CD4-positive, alpha-beta T cell treated with Interleukin-15 for 1 hour (primary cell): ENCODE data around the gene RBM47.
"Not testable (repeated sequence)": the region's sequence is repeated elsewhere in the genome, so short reads cannot be mapped to it uniquely, and the experiment has no call there.

ENCODE experiments used
- DNase-seq: peaks from one replicate; pipeline ENCODE4 v3.0.0-alpha.2; 2020

The RBM47 gene

DNA sequence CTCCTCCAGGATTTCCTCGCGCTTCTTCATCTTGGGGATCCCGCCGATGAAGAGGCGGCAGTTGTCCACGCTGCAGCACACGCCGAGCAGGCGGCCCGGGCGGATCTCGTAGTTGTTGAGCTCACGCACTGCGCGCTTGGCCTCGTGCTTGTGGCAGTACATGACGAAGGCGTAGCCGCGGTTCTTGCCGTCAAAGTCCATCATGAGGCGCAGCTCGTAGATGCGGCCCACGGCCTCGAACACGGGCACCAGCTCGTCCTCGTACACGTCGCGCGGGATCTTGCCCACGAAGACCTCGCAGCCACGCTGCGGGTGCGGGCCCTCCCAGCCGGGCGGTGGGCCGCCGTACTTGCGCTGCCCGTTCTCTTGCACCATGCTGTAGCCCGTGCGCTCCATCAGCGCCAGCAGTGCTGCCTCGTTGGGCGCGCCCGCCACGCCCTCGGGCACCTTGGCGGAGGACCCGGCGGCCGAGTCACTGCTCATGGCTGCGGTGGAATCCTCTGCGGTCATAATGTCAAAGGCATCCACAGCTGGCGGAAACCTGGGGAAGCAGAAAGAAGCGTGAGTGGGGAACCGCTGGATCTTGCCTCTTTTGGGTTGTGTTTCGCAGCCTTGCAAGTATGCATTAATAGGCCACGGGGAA lies 191.2 kb downstream of the RBM47 start:
- DNase-seq = no peak

DNA sequence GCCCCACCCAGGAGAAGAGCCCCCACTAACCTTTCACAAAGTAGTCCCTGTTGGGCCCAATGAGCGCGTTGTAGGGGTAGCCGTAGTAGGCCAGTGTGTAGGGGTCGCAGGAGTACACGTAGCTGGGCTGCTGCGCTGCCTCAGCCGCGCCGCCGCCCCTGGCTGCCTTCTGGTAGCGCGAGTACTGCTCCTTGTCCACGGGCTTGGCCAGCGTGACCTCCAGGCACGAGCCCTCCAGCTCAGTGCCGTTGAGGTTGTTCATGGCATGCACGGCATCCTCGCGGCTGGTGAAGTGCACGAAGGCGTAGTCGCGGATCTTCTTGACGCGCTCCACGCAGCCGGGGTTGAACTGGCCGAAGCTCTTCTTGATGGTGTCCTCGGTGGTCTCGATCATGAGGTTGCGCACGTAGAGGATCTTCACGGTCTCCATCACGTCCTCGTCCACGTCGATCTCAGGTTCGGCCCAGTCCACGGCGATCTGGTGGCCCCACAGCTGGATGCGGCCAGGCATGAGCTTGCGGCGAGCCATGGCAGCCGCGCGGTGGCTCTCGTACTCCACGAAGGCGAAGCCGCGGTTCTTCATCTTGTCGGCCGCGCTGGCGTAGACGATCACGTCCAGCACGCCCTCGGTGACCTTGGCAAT lies 191.8 kb downstream of the RBM47 start:
- no peak for DNase-seq

DNA sequence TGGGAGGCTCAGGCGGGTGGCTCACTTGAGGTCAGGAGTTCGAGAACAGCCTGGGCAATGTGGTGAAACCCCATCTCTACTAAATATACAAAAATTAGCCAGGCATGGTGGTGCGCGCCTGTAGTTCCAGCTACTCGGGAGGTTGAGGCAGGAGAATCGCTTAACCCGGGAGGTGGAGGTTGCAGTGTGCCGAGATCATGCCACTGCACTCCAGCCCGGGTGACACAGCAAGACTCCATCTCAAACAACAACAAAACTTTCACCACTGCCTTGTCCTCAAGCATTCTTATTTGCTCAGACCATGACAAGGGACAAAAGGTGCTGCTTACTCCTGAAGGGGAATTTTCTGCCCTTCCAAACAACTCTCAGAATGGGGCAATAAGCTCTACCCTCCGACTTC lies 194.4 kb downstream of the RBM47 start:
- not testable (repeated sequence) for DNase-seq

DNA sequence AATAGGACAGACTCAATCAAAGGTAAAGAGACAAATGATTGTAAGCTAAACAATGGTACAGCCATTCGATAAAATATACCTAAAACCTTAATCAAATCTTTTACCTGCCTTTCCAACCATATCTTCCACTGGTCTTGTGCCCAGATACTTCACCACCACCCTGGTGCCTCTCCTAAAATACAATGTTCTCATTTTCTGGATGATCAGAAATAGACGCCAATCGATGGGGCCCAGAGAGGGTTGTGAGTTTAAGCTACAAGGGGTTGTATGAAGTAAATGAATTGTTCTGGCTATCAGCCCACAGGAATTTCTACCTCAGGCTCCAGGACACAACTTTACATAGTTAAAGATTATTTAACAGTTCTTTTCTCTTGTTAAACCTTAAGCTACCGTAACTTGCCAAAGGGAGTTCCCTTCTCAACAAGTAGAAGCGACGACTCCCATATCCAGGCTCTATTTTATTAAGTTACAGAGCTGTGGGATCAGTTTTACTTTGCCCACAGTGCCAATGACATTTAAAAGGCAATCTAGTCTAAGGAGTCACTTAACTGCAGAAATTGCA lies 195.5 kb downstream of the RBM47 start:
- no peak for DNase-seq

DNA sequence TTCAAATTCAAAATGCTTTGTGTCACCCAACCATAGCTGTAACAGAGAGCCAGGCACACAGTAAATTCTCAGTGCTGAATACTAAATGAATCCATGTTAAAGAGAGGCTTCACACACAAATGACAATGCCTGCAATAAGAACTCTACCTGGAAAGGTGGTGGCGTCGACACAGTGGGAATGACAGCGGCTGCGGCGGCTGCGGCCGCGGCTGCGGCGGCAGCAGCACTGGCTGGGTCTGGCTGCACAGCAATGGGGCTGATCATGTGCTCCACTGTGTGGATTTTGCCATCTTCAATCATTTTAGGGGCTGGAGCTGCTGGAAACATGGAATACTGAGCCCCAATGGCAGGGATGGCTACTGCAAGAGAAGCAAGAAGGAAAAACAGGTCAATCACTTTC lies 197.2 kb downstream of the RBM47 start:
- DNase-seq = no peak

DNA sequence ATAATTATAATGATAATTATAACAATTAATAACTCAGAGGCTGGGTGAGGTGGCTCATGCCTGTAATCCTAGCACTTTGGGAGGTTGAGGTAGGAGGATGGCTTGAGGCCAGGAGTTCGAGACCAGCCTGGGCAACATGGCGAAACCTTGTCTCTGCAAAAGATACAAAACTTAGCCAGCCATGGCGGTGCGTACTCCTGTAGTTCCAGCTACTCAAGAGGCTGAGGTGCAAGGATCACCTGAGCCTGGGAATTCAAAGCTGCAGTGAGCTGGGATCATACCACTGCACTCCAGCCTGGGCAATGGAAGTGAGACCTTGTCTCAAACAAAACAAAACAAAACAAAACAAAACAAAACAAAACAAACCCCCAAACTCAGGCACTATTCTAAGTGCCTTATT lies 201.8 kb downstream of the RBM47 start:
- DNase-seq = not testable (repeated sequence)

GRCh38 chr4:40427128-40427527 lies 202.5 kb downstream of the RBM47 start:
- no peak for DNase-seq

DNA sequence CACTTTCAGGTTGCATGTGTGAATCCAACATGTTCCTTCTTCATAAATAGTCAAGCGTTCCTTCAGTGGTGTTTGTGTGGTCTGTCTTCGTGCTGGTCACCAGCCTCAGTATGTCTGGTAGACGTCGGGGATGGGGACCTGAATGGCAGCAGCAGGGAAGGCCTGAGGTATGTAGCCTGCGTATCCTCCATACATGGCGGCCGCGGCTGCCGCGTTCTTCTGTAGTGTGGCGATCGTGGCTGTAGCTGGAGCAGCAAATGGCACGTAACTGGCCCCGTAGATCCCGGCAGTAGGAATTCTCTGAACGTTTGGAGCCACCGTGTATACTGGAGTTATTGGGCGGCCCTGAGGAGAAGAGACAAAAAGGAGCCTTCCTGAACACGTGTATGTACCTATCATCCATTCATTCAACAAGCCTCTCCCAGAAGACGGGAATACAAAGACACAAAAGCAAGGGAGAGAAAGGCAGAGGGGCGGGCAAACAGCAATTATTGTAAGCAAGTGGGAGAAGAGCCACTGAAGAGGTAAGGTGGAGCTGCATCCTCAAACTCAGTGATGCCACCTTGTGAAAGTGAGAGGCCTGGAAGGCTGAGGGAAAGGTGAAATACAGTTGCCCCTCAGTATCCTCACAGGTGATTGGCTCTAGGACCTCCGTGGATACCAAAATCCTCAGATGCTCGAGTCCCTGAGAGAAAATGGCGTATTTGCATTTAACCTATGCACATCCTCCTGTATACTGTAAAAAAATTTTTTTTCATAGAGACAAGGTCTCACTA lies 203.7 kb downstream of the RBM47 start:
- no peak for DNase-seq

- DNase-seq = no peak
These were observed 205.9 kb downstream of the RBM47 start for GRCh38 chr4:40423735-40424134.

- DNase-seq = no peak
These were observed 207.6 kb downstream of the RBM47 start for GRCh38 chr4:40421839-40422708.

GRCh38 chr4:40419231-40419912 lies 210.3 kb downstream of the RBM47 start:
- DNase-seq = no peak

DNA sequence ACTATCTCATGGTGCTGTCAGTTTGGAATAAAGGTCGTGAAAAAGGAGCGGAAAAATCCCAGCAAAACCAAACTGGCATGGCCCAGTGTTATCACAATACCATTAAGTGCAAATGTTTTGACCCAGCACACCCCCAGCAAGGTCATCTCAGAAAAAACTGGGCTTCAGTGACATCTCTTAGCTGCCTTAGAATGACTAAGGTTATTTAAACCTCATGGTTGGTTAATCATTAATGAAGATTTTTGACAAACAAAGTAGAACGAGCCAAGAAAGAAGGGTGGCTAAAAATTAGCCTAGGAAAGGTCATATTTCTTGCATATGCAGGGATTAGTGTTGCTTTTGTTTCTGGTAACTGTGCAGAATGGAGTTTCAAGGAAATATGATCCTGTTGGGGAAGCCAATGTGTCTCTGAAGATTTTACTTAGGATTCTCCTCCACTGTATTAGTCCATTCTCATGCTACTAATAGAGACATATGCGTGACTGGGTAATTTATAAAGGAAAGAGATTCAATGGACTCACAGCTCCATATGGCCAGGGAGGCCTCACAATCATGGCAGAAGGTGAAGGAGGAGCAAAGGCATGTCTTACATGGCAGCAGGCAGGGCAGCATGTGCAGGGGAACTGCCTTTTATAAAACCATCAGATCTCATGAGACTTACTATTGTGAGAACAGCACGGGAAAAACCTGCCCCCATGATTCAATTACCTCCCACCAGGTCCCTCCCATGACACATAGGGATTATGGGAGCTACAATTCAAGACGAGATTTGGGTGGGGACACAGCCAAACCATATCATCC lies 211.0 kb downstream of the RBM47 start:
- DNase-seq = no peak

DNA sequence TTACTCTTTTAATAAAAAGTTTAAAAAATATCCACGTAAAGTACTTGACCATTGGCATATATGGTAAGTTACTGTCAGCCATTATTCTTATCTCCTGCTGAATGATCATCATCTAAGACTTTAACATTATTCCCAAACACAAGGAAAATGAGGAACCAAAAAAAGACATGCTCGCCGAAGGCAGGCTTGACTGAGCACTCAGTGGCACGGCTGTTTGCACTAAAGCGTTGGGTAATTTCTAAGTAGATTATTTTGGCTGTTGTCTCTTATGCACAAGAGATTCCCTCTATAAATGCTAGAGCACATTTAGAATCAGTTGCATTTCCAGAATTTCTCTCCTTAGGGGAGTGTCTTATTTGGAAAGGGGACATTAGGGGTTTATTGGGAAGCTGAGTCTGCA lies 211.7 kb downstream of the RBM47 start:
- DNase-seq = no peak

GRCh38 chr4:40414673-40415072 lies 215.0 kb downstream of the RBM47 start:
- DNase-seq = no peak

DNA sequence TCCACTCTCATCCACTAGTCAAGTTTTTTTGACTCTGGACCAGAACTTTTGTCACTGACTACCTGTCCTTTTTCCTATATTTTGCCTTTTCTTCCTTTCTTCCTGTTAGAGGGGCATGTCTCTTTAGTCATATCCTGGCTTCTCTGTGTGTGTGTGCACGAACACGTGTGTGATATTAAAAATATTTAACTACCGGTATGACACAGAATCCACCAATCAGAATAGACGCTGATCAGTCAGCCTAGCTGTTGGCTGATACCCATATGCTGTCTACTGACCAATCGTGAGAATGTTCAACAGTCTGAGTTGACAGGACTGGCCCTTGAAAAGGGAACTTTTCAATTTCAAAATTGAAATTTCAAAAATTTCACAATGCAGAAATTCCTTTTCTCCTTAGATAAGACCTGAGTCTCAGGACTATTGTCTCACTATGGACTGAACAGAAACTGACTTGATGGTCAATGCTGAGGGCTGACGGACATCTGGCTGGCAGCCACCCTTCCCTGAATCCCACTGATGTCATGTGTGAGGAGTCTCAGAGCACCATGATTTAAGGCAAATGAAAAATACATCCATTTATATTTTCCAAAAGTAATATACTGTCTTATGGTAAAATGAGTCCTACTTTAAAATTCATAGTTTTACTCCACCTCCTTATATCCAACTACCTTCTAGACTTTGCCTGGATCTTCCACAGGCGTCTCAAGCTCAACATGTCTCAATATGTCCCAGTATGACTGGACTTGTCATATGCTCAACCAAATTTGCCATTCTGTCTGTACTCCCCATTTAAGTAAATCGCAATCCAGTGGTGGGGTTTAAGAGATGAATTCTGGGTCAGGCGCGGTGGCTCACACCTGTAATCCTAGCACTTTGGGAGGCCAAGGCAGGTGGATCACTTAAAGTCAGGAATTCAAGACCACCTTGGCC lies 216.5 kb downstream of the RBM47 start:
- no peak for DNase-seq

- no peak for DNase-seq
These were observed 217.3 kb downstream of the RBM47 start for GRCh38 chr4:40412388-40412787.

DNA sequence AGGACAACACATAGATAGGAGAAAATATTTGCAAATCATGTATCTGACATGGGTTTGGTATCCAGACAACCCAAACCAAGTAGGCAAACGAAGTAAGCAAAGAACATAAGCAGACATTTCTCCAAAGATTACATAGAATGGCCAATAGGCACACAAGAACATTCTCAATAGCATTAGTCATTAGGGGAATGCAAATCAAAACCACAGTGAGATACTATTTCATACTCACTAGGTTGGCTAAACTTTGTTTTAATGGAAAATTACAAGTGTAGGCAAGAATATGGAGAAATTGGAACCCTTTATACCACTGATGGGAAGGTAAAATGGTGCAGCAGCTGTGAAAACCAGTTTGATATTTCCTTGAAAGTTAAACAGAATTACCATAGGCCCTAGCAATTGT lies 219.8 kb downstream of the RBM47 start:
- no peak for DNase-seq

GRCh38 chr4:40407468-40407867 lies 222.2 kb downstream of the RBM47 start:
- not testable (repeated sequence) for DNase-seq

- no peak for DNase-seq
These were observed 223.3 kb downstream of the RBM47 start for GRCh38 chr4:40406340-40406739.

- DNase-seq = no peak
These were observed 224.5 kb downstream of the RBM47 start for GRCh38 chr4:40405193-40405592.
